Stromal cell of bone marrow (primary cell): ENCODE measurements around the gene WNT5A.

ENCODE experiments used
- DNase-seq: peaks from one replicate; pipeline ENCODE4 v3.0.0-alpha.2; 2012; ENCODE audit warnings: low read depth

The WNT5A gene

DNA sequence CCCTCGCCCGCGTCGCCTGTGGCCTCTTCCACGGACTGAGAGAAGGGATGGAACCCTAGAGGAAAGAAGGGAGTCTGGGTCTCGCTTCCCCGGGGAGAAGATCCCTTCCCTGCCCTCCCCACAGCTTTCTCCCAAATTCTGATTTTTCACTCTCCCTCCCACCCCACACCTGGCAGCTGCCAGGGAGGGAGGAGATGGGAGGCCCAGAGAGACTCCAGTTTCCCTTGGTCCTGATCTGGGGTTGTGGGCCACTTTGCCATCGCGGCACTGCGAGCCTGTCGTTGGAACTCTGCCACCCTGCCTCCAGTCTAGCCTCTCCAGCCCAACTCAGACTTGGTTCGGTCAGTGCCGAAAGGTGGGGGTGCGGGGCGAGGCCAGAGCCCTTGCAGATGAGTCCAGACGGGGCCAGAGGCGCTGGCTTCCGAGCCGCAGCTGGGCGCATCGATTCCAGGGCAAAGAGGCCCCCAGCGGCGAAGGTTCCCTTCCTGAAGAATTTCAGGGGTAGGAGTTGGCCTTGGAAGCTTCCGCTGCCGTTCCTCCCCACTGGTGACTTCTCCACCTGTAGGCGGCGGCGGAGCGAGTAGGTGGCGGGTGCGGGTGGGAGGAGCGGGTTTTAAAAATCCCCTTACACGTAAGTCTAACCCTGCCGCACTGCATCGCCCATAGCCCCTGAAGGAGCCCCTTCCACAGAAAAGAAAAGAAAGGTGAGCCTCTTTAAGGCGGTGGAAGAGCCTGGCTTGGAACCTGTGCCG is 5.2 kb downstream of the WNT5A start:
- DNase-seq = no peak

DNA sequence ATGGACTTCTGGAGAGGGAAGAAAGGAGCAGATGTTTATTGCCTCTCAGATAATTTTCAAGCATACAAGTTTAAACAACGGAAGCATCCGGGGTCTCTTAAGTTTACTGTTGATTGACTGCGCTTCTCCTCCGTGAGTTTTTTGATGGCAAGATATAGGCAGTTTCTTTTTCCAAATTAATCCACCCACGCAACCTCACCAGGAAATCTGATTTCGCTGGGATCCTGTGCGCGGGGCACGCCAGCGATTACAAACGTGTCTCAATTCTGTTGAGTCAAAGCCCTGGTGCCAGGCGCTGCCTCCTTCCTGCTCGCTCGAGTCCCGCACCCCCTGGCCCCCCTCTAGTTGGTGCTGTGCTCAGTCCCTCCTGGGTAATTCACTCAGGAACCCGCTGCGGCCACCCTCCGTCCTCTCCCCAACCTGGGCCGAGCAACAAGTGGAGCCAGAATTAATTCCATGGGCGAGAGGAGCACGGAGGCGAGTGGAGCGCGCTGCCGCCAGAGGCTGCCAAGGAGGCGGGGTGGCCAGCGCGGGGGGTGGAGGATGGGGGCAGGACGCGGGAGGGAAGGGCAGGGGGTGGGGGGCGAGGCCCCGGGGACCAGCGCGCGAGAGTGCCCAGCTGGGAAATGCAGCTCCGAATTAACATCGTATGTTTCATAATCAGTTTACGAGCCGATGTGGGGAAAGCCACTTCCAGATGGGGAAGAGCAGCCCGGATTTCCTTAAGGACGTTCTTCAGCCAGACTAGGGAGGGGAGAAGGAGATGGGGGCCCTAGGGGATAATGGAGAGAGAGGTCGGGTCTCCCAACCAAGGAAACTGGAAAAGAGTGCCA is 6.0 kb downstream of the WNT5A start:
- DNase-seq = no peak

DNA sequence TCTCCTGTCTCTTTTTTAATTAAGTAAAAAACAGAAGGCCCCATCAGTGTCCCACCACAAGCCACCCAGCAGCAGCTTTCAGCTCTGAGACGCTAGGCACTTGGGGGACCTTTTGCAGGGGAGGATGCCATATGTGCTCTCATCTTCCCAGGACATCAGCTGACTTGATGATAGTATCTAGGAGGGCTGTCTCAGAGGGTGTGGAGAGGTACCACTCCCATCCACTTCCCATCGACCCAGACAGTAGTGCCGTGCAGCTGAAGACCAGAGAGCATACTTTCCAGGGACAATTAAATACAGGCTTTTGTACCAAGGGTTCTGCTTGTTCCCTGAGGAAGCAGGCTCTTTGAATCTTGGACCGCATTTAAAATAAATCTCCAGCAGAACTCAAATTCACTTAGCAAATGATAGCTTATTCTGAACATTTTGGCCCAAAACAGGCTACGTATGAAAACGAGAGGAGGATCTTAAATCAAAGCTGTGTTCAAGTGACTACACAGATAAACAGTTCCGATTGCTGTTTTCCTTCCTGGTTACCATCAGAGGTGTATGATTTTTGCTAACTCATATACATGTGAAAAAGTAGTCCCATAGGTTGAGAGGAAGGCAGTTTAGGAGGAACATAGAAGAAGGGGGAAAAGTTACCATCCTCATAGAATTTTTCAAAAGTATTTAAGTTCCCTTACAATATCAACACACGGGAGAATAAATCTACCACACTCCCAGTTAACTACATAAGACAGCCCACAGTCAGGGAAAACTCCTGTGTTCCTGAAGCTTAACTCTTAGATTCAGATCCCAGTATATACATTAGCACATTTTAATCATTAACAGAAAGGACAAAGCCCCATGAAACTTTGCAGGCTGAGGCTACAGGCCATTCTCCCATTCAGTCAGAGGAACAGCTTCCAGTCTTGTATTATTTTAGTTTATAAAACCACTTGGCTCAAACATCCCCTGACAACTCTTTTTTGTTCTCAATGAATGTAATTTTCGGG is 9.5 kb downstream of the WNT5A start:
- DNase-seq = no peak

DNA sequence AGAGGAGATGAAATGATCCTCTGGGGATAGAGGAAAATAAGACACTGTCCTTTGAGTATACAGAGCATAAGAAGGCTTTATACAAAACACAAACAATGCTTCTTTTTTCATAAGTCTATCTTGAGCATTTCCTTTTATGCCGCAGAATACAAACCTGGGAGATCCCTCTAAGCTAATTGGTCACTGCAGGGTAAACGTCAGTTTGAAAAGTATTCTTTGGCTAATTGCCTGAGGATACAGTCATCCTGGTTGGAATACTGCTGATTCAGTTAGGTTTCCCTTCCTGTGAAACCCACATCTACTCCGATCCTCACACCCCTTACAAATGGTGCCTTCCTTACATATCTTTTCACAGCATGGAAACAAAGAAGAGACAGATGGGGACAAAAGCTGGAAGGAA is 10.6 kb downstream of the WNT5A start:
- DNase-seq = peak; percentile 69

DNA sequence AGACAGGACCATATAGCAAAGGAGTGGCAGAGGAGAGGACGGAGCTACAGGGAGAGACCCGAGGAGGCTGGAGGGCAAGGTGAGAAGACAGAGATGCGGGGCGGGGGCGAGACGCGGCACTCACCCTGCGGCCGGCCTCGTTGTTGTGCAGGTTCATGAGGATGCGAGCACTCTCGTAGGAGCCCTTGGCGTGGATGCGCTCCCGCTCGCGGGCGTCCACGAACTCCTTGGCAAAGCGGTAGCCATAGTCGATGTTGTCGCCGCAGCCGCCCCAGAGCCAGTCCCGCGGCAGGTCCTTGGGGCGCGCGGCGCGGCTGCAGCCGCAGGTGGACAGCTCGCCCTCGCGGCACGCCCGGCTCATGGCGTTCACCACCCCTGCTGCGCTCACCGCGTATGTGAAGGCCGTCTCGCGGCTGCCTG is 12.9 kb downstream of the WNT5A start:
- no peak for DNase-seq

DNA sequence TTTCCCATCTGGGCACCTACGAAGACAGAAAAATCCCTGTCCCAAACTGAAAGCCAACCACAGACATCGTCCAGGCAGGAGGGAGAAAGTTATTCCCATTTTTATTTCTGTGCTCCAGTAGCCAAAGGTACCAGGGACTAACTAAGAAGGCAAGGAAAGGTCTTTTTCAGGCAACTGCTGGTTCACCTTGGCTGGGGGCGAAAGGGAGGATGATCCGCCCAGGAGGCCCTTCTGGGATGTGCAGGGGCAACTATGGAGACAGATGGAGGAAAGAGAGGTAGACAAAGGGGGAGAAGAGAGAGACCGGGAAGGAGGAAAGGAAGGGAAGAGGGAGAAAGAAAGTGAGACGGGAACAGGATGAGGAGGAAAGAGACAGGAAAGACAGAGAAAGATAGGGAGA is 13.3 kb downstream of the WNT5A start:
- DNase-seq = no peak

DNA sequence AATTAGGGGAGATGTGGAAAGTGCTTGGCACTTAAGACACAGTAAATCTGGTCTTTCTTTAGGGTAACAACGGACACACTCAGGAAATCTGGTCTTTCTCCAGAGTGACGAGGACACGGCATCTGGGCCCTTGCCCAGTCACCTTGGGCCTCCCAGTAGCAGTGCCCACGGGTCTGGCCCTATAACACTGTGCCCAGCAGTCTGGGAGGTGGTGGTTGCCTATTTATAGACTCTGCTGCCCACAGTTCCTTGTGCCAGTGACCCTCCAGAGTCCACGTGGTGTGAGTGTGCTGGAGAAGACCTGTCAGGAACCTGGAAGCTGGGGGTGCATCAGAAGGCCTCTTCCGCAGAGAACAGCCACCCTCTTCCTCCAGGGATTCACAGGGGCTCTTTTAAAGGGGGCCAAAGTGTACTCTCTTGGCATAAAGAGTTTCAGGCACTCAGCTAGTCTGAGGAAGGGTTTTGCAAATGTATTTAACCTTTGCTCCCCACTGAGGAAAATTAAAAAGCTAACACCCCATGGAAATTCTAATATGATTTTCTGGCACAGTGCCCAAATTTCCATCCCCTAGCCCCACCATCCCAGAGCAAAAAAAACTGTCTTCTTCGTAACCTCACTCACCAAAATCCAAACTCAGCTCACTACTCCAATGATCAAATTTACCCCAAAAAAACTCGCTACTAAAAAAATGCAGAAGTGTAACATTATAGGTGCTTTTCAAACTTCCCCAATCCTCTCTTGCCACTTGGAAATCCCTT is 15.4 kb downstream of the WNT5A start:
- DNase-seq = no peak

DNA sequence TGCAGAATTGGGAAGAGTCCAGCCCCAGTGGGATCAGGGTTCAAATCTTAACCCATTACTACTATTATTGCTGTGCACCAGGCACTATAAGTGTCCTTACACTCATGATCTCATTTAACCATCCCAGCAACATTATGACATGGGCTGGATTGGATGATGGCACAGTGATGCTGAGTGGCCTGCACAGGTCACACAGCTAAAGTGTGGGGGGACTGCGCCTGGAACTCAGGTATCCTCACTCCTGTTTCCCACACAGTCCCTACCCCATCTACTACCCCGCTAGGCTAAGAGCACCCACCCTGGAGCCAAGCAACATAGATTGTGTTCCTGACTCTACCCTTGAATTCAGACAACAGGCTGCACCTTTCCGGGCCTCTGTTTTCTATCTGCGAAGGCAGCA is 16.0 kb downstream of the WNT5A start:
- no peak for DNase-seq

DNA sequence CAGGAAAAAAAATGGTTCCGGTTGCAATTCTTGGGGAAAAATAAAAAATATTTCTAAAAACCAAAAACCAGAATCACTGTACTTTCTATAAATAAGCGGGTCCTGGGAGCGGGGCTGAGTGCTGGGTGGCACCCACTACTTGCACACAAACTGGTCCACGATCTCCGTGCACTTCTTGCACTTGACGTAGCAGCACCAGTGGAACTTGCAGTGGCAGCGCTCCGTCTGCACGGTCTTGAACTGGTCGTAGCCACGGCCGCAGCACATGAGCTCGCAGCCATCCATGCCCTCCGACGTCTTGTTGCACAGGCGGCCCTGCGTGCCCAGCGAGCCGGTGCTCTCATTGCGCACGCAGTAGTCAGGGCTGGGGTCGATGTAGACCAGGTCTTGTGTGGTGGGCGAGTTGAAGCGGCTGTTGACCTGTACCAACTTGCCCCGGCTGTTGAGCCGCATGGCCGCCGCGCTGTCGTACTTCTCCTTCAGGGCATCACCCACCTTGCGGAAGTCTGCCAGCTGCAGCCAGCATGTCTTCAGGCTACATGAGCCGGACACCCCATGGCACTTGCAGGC is 17.1 kb downstream of the WNT5A start:
- DNase-seq = no peak

DNA sequence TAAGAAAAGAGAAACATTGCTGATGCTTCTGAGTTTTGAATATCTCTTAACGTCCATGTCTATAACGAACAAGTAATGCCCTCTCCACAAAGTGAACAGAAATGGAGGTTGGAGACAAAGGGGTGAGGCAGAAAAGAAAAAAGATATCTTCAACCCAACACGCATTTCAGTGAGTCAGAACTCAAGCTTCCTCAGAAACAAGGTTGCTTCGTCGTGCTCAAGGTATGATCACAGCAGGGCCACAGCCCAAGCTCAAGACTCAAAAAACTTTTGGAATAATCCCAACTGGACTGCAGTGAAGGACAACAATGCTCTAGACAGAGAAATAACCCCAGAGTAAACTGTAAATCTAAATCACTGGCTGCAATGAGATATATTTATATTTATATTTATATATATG is 18.9 kb downstream of the WNT5A start:
- no peak for DNase-seq

DNA sequence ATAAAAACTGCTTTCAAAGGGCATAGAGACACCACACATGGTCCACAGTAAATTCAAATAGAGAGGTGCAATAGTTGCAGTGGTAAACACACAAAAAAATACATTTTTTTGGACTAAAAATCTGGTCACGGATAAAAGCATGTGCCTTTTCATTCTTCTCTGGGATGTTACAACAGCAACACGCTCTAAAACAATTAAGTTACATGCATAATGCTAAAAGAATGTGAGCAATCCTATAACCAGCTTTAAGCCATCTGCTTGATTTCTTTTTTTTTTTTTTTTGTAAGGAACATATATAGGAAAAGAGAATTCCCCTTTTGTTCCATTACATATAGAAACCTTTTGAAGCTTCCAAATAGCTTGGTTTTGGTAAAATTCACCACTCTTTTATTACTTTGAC is 20.0 kb downstream of the WNT5A start:
- no peak for DNase-seq

DNA sequence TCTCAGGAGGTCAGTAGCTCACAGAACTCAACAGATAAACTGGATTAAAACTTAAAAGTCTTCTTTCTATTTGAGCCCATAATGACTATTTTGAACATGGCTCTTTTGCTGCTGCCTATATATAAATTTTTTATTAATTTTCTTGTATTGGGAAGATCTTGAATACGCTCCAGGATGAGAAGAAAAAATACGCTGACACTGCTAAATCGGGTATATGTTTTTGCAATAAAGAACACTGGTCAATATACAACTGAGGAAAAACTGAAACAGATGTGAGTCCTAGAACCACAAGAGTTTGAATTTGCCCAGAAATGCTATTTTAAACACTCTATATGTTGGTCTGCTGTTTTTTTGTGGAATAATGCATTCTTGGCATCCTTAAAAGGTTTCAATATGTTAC is 20.6 kb downstream of the WNT5A start:
- no peak for DNase-seq

DNA sequence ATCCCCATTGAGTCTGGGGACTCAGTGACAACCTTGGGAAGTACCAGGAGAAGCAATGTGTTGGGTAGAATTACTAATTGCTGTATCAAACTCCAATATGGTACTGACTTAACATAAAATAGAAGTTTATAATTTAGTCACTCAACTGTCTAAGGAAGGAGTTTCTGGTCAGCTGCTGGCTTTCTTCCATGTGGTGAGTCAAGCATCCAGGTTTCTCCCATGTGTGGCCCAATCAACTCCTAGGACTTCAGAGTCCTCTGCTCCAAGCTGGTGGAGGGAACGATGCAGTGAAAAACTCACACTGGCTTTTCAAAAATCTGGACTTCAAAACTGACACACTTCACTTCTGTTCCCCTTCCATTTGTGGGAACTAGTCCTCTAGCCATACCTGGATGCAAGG is 25.2 kb downstream of the WNT5A start:
- peak; percentile 69 for DNase-seq

DNA sequence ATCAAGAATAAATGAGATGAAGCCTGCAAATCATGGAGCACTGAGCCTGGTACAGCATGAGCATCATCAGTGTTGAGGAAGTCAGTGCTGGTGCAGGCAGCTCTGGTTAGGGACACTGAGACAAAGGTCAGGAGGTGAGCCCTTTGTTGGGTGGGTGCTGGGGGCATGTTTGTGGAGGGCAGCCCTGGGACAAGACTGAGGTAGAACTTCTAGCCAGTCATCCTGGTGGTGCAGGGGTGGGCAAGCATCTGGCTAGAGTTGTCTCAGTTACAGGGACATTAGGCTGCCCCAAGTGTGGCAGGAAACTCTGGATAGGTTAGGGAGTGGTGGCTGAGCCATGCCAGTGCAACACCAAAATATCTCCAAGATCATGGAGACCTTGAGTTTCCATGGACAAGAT is 27.3 kb downstream of the WNT5A start:
- no peak for DNase-seq

DNA sequence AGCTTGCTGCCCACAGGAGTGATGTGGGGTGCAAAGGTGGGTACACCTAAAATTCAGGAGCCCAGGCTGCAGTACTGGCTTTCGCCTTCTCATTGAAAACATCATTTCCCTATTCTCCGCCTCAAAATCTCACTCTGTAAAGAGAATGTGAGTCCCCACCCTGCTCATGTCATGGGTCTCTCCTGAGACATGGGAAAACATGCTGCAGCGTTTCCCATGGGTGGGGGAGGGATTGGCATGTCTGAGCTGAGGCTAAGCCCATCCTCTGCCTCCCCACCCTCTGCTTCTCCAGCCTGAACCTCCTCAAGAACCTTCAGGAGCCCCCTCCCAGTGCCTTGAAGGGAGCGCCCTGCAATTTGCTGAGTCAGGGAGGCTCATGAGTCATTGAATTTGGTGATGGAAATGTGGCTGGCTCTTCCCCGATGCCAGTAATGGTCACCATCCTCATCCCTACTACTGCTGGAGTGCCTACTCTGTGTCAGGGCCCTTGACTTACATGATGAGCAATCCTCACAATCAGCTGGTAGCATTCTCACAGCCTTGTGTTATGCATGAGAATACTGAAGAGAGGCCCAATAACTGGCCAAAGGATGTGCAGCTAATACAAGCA is 28.8 kb downstream of the WNT5A start:
- DNase-seq = no peak

DNA sequence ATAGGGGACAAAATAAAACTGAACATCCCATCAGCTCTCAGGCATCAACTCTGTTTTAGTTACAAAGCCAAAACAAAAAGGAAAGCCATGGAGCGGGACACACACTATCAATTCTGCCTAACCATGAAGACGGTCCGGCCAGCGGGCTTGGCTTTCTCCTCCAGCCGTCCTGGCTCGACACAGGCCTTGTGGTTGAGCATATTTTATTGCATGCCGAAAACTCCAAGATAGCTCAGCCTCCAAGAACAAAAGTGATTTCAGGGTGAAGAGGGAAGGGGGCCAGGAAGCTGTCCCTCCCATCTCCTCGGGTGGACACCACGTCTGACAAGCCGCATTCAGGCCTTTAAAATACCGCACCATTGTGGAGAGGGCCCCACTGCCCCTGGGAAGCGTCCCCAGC is 31.2 kb downstream of the WNT5A start:
- DNase-seq = no peak

DNA sequence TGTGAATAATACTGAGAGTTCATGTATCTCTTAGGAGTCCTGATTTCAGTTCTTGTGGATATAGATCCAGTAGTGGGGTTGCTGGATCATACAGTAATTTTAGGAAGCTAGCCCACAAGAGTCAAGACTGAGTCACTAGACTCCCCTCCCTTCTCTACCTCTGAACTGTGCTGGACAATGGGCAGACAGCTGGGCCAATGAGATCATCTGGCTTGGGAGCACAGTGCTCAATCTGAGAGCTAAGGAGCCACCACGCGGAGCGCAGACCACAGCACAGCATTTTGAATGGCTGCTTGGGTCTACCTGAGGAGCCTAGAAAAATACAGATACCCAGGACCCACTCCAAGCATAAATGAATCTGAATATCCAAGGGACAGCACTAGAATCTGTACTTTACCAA is 32.5 kb downstream of the WNT5A start:
- DNase-seq = peak; percentile 54

DNA sequence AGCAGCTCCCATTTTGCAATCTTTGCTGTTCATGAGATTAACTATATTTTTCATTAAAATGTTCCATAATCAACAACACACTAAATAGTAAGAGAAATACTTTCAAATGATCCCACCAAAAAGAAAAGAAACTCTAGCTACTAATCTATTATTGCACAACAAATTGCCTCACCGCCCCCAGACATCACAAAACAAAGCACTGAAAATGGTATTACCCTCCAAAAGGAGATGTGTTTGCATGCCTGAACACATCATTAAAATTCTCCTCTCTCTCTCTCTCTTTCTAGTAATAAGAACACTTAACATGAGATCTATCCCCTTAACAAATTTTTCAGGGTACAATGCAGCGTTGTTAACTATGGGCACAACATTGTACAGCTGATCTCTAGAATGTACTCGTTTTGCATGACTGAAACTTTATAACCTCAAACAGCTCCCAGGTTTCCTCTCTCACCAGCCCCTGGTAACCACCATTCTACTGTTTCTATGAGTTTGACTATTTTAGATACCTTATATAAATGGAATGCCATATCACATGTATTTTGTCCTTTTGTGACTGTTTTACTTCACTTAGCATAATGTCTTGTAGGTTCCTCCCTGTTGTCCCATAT is 33.1 kb downstream of the WNT5A start:
- no peak for DNase-seq

DNA sequence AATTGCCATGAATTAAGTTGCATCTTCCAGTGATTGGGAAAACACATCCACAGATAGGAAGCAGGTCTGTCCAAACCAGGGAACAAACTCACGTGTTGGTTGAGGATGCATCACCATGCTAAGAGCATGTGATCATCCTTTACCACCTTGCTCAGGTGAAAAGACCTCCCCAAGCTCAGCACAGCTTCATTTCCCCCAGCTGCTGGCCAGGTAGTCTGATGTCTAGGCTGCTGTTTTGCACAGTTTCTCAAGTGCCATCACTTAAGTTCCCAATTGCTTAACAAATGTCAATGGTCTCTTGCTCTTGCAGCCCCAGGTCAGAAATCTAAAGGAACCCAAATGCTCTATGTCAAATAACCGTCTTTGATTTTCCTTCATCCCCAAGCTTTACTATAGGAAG is 34.2 kb downstream of the WNT5A start:
- DNase-seq = no peak

DNA sequence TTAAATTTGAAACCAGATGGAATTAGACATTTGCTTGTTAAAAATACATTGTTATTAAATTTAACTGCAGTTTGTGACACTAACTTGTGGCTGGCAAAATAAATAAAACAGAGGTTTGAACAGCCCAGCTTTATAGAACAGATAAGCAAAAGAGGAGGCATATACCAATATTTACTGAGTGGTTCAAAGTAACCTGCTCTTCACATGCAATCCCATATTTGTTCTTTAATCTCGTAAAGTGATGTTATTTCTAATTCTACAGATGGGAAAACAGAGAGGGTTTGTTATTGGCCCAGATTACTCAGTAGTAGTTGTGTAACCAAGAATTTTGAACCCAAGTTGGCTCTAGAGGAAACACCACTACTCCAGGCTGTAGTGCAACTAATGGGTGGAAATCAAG is 37.6 kb downstream of the WNT5A start:
- DNase-seq = no peak
